GM12892 (cell line): ENCODE measurements around the gene CDH20. TPM values are rescaled to one million over a fixed set of nuclear protein-coding genes. Genes with fewer than 3 reads are reported as not detected.

Experiments
- DNase-seq: peaks from one replicate; pipeline ENCODE4 v3.0.0; 2011; ENCODE audit not compliant: insufficient read length
- FAIRE-seq: peaks from 2 replicates; lab custom pipeline; 2011; peaks lifted over from hg19 to GRCh38; lab: Jason Lieb, UNC
- POLR2A ChIP-seq: IDR thresholded peaks from 2 replicates; pipeline ENCODE4 v1.6.1; 2011; ENCODE audit warnings: low read depth, low read length, control low read depth
- POLR2AphosphoS5 ChIP-seq: IDR thresholded peaks from 2 replicates; pipeline ENCODE4 v1.6.1; 2011; ENCODE audit warnings: low read depth, low read length, control low read depth
- TAF1 ChIP-seq: IDR thresholded peaks from 2 replicates; pipeline ENCODE4 v1.6.1; 2011; ENCODE audit warnings: low read depth, mild to moderate bottlenecking, control low read depth, low read length, borderline replicate concordance
- polyA plus RNA-seq: library from polyadenylated mRNA; unstranded; fragments of >200 nt; gene quantifications from one replicate; pipeline ENCODE4 v1.2.1, GENCODE V29; 2012; ENCODE audit warnings: missing spikeins, inconsistent platforms; ENCODE audit not compliant: missing spikeins

Gene CDH20
- not detected for polyA plus RNA-seq

DNA sequence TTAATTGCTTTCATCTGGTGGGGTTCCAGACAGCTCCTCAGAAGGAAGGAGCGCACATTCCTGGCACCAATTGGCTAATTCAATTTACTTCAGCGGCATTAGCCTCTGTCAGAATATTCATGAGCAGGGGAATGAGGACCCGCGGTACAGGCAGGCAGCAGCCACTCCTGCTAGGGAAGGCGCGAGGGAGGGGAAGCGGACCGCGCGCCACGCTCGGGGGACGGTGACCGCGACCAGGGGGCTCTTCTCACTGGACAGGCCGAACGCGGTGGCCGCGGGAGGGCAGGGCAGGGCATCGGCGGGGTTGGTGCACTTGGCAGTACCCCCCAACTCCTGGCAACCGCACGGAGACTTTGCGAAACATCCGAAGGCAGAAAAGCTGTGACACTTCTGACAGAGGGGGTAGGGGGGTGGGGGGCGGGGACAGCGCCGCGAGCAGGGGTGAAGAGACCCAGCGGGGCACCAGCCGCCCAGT lies at the start of gene CDH20:
Gene CDH20 (plus strand): TSS at position 160 of the 475 bp plus-strand sequence.
- DNase-seq (no peak), FAIRE-seq (no peak)
- TF ChIP-seq POLR2AphosphoS5, result no peak
- TF ChIP-seq POLR2A, result no peak
- TF ChIP-seq TAF1, result no peak

- FAIRE-seq (no peak), DNase-seq (no peak)
- TF ChIP-seq POLR2A (no peak), TAF1 (no peak), POLR2AphosphoS5 (no peak)
These were observed 49.2 kb upstream of the CDH20 start for GRCh38 chr18:61284039-61284438.

- no peak for FAIRE-seq
- DNase-seq, result no peak
- TF ChIP-seq POLR2AphosphoS5, result no peak
- no peak for TF ChIP-seq TAF1
- no peak for TF ChIP-seq POLR2A
These were observed 47.5 kb upstream of the CDH20 start for GRCh38 chr18:61285777-61286176.

- no peak for FAIRE-seq
- DNase-seq, result no peak
- TF ChIP-seq TAF1 (no peak), POLR2AphosphoS5 (no peak), POLR2A (no peak)
These were observed 46.4 kb upstream of the CDH20 start for GRCh38 chr18:61286867-61287266.

DNA sequence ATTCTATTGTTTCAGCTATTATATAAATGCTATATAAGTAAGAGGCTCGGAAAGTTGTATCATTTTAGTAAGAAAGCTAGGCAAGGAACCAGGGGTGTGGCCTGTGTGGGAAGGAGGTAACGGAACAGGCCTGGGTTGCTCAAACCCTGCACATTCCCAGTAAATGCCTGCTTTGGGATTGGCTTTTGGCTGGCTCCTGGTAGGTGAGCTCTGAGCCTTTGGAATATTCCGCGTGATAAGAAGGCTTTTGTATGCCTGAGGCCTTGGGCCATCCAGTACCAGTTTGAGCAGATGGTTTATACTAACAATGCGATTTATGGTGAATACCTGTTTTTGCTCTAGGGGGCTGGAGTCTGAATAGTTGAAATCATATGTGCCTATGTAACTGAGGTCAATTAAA lies 42.6 kb upstream of the CDH20 start:
- DNase-seq (no peak), FAIRE-seq (no peak)
- TF ChIP-seq POLR2AphosphoS5, result no peak
- TF ChIP-seq POLR2A, result no peak
- TF ChIP-seq TAF1, result no peak

DNA sequence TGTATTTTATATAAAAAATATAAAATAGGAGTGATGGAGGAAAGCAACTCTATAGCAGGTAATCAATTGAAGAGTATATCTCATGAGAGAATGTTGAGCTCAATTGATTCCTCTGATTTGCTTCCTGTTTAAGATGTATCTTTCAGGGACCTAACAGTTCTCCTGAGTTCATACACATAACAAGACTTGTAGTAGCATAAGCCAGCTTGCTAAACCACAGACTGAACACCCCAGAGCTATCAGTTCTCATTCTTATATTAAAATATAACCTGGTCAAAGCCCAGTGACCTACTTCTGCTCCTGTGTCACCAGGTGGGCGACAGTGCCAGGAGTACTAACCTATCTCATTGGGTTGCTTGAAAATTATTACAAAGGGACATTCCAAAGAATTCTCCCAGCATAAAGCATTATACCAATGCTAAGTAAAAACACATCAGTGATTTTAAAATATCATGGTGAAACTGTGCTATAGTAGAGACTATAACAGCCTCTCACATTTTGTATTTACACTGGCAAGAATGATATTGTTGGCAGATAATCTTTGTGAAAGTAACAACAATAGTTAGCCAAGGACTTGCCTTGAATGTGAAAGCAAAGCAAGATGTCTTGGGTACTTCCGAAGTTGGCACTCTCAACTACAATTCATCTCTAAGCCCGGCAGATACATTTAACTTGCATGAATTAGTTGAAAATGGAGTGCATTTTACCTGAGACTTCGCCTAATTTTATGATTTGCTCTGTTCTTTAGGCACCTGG lies 40.8 kb upstream of the CDH20 start:
- DNase-seq, result no peak
- TF ChIP-seq POLR2AphosphoS5 (no peak), POLR2A (no peak), TAF1 (no peak)
- no peak for FAIRE-seq

DNA sequence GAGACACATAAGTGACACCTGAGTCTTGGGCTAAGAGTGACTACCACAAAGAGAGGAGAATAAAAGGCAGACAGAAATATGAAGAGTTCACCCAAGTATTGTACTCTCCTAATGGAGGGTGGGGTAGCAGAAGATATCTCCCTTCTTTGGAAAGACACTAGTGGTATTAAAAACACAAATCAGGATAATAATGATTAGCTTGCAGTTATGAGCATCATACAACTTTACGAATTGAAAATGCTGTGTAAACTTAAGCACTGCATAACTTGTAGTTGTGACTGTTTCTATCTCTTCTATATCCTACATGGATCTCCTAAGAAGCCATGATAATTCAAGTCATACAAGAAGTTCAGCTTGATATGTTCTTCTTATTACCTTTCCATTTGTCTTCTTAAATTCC lies 38.1 kb upstream of the CDH20 start:
- TF ChIP-seq POLR2AphosphoS5 (no peak), POLR2A (no peak), TAF1 (no peak)
- DNase-seq (no peak), FAIRE-seq (no peak)

DNA sequence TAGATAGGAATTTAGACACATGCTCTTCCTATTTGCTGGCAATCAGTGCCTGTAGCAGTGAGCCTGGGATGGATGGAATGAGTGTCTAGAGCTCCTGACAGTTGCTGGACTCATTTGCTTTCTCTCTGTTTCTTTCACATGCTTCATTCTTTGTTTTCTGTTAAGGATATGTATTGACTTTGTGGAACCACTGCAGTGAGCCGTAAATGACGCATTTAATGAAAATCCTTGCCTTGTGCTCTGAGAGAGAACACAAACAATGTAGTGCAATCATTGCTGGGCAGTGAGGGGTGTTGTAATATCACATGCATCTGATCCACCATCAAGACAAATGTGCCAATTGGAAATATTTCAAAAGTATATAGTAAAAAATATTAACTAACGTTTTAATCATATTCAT lies 25.2 kb upstream of the CDH20 start:
- TF ChIP-seq POLR2AphosphoS5 (no peak), TAF1 (no peak), POLR2A (no peak)
- FAIRE-seq (no peak), DNase-seq (no peak)

GRCh38 chr18:61308795-61309393 lies 24.3 kb upstream of the CDH20 start:
- no peak for TF ChIP-seq POLR2A
- TF ChIP-seq TAF1, result no peak
- no peak for TF ChIP-seq POLR2AphosphoS5
- FAIRE-seq, result no peak
- DNase-seq, result no peak

DNA sequence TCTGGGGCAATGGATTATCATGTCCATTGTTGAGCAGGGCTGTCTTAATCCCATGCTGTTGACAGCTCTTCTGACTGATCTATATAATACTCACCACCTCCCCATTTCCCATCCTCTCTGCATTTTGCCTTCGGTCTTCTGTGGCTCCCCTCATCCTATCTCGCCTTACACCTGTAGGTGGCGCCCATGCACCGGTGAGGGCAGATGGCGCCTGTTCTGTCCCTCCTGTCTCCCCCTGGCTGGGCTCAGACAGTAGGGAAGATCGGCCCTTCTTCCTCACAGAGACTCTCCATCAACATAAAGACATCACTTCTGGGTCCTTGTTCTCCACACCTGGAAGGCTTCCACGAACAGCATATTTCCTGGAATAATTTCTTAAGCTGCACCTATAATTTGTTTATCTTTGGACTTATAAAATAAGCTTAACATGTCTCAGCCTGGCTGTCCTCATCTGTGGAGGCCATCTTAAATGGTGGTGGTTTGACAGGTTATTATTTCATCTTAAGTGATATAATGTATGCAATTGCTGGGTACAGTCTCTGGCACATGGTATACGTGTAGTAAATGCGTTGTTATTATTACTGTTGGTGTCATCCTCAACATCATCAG lies 10.9 kb upstream of the CDH20 start:
- peak; percentile 71 for FAIRE-seq

GRCh38 chr18:61323951-61324350 lies 9.3 kb upstream of the CDH20 start:
- TF ChIP-seq POLR2A, result no peak
- no peak for TF ChIP-seq POLR2AphosphoS5
- TF ChIP-seq TAF1, result no peak
- FAIRE-seq (no peak), DNase-seq (no peak)

More for the DNA sequence above, 10.9 kb upstream of the CDH20 start:
- TF ChIP-seq POLR2AphosphoS5, result no peak
- no peak for TF ChIP-seq TAF1
- no peak for TF ChIP-seq POLR2A
- DNase-seq, result peak; percentile 37
